Uterus (tissue), 4 donors: Measurements from ENCODE around the gene TIPARP. TPM values are rescaled to one million over a fixed set of nuclear protein-coding genes. Genes with fewer than 3 reads are reported as not detected.

Experiments used
- DNase-seq, 2 donors: peaks; one replicate each; pipeline ENCODE4 v3.0.0-alpha.2; 2019 to 2020
- H3K27ac ChIP-seq, 2 donors: fragments of 200-600 bp; sonication (generic); 1 replicate in 1 of 2; 2 replicates in 1 of 2; pipeline ENCODE4 v1.5.1; 2016 to 2018
- H3K27me3 ChIP-seq, 2 donors: fragments of 200-600 bp; sonication (generic); one replicate each; pipeline ENCODE4 v1.5.1; 2018 to 2019; ENCODE audit warnings: control low read depth in 1 of 2
- H3K36me3 ChIP-seq, 2 donors: fragments of 200-600 bp; sonication (generic); one replicate each; pipeline ENCODE4 v1.5.1; 2019; ENCODE audit warnings: control low read depth in 1 of 2
- H3K4me1 ChIP-seq, 2 donors: fragments of 200-600 bp; sonication (generic); one replicate each; pipeline ENCODE4 v1.5.1; 2018 to 2019; ENCODE audit warnings: control low read depth in 1 of 2
- H3K4me3 ChIP-seq, 2 donors: fragments of 200-600 bp; sonication (generic); 1 replicate in 1 of 2; 2 replicates in 1 of 2; pipeline ENCODE4 v1.5.1; 2018 to 2019; ENCODE audit warnings: mild to moderate bottlenecking in 1 of 2
- H3K9me3 ChIP-seq, 2 donors: fragments of 200-600 bp; sonication (generic); one replicate each; pipeline ENCODE4 v1.5.1; 2019; ENCODE audit warnings: control low read depth in 1 of 2
- POLR2A ChIP-seq, 2 donors: fragments of 450-650 bp; IDR thresholded peaks; one replicate each; pipeline ENCODE4 v1.6.1; 2016; ENCODE audit warnings: antibody characterized with exemption in 2 of 2, mild to moderate bottlenecking in 1 of 2, moderate library complexity in 1 of 2
- intact Hi-C: fragments of 100-400 bp; cut with DNase I; formaldehyde crosslinking; loops from one replicate; pipeline ENCODE4 v1.15.1; 2023; ENCODE audit warnings: low total_unique reads
- total RNA-seq, 4 donors: library from RNA; depleted of rRNA in 3 of 4; stranded (reverse); fragments of >200 nt in 3 of 4; gene quantifications; one replicate each; pipeline versions ENCODE4 v1.1.0 to v1.2.4, GENCODE V29; 2014 to 2023
- TF ChIP-seq, protein P1 (sequence below), 4 experiments: fragments of 200-600 bp in 2 of 4; fragments of 450-650 bp in 2 of 4; sonication (generic) in 2 of 4; IDR thresholded peaks; one replicate each; pipeline ENCODE4 v1.5.1; 2016 to 2019; ENCODE audit warnings: antibody characterized with exemption in 4 of 4, mild to moderate bottlenecking in 2 of 4, moderate library complexity in 1 of 4
- donor health status: DM: yes; HTN: yes; CAD: no.

TIPARP gene
- total RNA-seq, 4 donors from 2014 or later: 17.9 to 58.5 (median 52.5) TPM

DNA sequence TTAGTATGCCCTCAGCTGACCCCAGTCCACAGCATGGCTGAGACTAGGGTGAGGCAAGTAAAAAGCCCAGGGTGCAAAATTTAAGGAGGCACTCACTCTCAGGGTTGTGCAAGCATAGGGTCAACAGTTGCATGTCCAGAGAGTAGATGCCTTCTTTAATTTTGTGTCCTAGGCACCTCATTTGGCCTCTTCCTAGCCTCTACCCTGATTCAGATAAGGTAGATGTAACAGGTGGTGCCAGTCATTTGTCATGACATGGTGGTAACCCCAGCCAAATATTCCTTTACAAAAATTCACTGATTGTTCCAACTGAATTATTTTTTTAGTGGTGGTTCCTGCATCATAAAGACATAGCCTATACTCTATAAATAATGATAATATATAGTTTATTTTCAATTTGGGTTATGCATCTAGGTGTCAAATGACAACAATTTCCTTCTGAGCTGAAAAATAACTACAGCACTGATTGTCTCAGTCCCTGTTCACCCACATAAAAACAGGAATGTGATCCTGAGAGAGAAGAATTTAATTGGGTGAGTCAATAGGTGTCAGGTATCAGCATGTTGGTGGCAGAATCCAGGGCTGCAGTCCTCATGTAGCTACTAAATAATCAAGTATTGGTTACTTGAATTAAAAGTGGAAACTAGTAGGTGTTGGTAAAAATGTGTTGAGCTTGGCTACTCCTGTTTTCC lies 44.2 kb upstream of the TIPARP start:
- H3K4me1 ChIP-seq: no peaks in the 10 kb centered on the region
- TF ChIP-seq, protein P1, sequence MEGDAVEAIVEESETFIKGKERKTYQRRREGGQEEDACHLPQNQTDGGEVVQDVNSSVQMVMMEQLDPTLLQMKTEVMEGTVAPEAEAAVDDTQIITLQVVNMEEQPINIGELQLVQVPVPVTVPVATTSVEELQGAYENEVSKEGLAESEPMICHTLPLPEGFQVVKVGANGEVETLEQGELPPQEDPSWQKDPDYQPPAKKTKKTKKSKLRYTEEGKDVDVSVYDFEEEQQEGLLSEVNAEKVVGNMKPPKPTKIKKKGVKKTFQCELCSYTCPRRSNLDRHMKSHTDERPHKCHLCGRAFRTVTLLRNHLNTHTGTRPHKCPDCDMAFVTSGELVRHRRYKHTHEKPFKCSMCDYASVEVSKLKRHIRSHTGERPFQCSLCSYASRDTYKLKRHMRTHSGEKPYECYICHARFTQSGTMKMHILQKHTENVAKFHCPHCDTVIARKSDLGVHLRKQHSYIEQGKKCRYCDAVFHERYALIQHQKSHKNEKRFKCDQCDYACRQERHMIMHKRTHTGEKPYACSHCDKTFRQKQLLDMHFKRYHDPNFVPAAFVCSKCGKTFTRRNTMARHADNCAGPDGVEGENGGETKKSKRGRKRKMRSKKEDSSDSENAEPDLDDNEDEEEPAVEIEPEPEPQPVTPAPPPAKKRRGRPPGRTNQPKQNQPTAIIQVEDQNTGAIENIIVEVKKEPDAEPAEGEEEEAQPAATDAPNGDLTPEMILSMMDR (IDR thresholded peaks at IDR 0.05): no peak
- TF ChIP-seq POLR2A (IDR thresholded peaks at IDR 0.05): no peak
- no peak overlapping the region for H3K27ac ChIP-seq

DNA sequence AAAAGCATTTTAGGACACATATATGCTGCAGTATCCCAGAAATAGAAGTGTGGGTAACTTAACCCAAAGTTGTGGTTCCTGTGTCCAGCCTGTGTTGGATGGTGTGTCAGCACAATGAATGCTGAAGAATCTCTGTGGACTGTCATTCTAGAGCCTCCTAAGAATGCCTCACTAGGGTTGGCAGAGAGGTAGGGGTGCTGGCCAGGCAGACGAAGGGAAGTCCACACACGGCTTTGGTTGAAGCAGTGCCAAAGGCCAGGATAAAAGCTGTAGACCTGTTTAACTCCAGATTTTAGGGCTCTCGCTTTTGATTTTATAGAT lies 43.7 kb upstream of the TIPARP start:
- no peak for DNase-seq
- H3K4me3 ChIP-seq: no peak overlapping the region
- H3K4me1 ChIP-seq: no peaks in the 10 kb centered on the region
- intact Hi-C loops: no loop called here
- no peaks in the 10 kb centered on the region for H3K27me3 ChIP-seq
- no peak overlapping the region for H3K27ac ChIP-seq
- H3K36me3 ChIP-seq: no peaks in the 10 kb centered on the region
- TF ChIP-seq, protein P1 (IDR thresholded peaks at IDR 0.05): no peak
- no peak for TF ChIP-seq POLR2A (IDR thresholded peaks at IDR 0.05)
- H3K9me3 ChIP-seq: no peaks in the 10 kb centered on the region

More for the DNA sequence above, 44.2 kb upstream of the TIPARP start:
- no peak for DNase-seq
- Histone ChIP-seq H3K27me3 (no peaks in the 10 kb centered on the region), H3K4me3 (no peak overlapping the region), H3K9me3 (no peaks in the 10 kb centered on the region), H3K36me3 (no peaks in the 10 kb centered on the region)
- intact Hi-C loops: no loop called here

DNA sequence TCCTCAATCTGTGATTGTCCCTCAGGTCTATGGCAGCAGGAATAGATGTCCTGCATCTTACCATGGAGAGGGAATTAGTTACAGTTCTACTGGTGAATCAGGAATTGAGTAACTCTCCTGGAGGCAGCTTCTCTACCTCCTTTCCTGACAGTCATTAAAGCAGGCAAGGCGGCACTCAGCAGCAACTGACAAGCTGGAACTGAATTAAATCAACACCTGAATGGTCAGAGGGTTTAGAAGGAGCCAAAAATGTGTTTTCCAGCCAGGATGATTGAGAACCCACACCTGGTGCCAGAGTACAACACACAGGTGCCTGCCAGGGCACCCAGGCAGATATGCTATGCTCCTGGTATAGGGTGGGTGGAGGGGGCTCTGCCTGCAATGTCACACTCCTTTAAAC lies 43.1 kb upstream of the TIPARP start:
- no peak for TF ChIP-seq POLR2A (IDR thresholded peaks at IDR 0.05)
- TF ChIP-seq, protein P1 (IDR thresholded peaks at IDR 0.05): no peak
- intact Hi-C loops: no loop called here
- Histone ChIP-seq H3K36me3 (no peaks in the 10 kb centered on the region), H3K9me3 (no peaks in the 10 kb centered on the region), H3K27me3 (no peaks in the 10 kb centered on the region), H3K4me1 (no peaks in the 10 kb centered on the region), H3K4me3 (no peak overlapping the region), H3K27ac (no peak overlapping the region)
- no peak for DNase-seq

DNA sequence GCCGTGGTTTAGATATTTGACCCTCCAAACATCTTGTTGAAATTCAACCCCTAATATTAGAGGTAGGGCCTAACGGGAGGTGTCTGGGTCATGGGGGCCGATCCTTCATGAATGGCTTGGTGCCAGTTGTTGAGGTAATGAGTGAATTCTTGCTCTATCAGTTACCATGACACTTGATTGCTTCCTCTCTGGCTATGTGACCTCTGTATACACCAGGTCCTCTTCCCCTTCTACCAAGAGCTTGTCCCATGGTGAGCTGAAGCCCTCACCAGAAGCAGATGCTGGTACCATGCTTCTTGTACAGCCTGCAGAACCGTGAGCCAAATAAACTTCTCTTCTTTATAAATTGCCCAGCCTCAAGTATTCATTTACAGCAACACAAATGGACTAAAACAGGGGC lies 41.8 kb upstream of the TIPARP start:
- no peaks in the 10 kb centered on the region for H3K4me1 ChIP-seq
- intact Hi-C loops: no loop called here
- no peaks in the 10 kb centered on the region for H3K27me3 ChIP-seq
- DNase-seq: no peak
- TF ChIP-seq, protein P1 (IDR thresholded peaks at IDR 0.05): no peak
- TF ChIP-seq POLR2A (IDR thresholded peaks at IDR 0.05): no peak
- H3K36me3 ChIP-seq: no peaks in the 10 kb centered on the region
- no peak overlapping the region for H3K27ac ChIP-seq
- no peak overlapping the region for H3K4me3 ChIP-seq
- no peaks in the 10 kb centered on the region for H3K9me3 ChIP-seq

DNA sequence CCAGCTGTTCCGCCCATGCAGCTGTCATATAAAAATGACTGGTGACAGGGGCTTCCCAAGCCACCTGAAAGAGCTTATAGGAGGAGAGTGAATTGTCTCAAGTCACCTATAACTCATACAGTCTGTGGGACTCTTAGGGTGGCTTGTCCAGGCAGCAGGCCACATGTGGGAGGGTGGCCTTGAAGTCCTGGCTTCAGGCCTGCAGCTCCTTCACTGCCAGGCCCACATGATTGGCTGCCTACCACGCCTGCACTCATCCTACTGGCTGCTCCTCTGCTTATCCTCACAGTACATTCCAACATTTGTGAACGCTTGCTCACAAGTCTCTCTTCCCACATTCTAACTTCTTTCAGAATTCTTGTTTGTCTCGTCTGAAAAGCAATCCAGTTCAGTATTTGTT lies 41.1 kb upstream of the TIPARP start:
- Histone ChIP-seq H3K4me1 (no peaks in the 10 kb centered on the region), H3K4me3 (no peak overlapping the region), H3K9me3 (no peaks in the 10 kb centered on the region), H3K27me3 (no peaks in the 10 kb centered on the region), H3K36me3 (no peaks in the 10 kb centered on the region), H3K27ac (peak overlapping the region; percentile 22 to 46)
- TF ChIP-seq, protein P1 (IDR thresholded peaks at IDR 0.05): no peak
- TF ChIP-seq POLR2A (IDR thresholded peaks at IDR 0.05): no peak
- intact Hi-C loops: no loop called here
- peak in 1 of 2 donors; percentile 60 for DNase-seq
